ENCODE measurements around the gene RNH1. TPM values are rescaled to one million over a fixed set of nuclear protein-coding genes. Genes with fewer than 3 reads are reported as not detected.
A peak's percentile ranks its signal among the peaks of the same experiment; 100 is the strongest.

Gene RNH1
- total RNA-seq, 1 donor from 2014 or later, result 649 TPM

GRCh38 chr11:452203-452744 lies 54.8 kb downstream of the RNH1 start:
- peaks cover 5 to 18% of the 10 kb centered on the region in 2 donors for H3K36me3 ChIP-seq
- intact Hi-C loops (cut with DNase I), result loop anchor here (5.0 kb wide), 1 partner anchor 245 kb away; the partner anchor contains the start of genes BET1L and RIC8A
- H3K27ac ChIP-seq, result no peak overlapping the region
- no peaks in the 10 kb centered on the region for H3K9me3 ChIP-seq
- H3K4me1 ChIP-seq, result peaks cover 7 to 20% of the 10 kb centered on the region in 2 donors
- TF ChIP-seq, protein P1, sequence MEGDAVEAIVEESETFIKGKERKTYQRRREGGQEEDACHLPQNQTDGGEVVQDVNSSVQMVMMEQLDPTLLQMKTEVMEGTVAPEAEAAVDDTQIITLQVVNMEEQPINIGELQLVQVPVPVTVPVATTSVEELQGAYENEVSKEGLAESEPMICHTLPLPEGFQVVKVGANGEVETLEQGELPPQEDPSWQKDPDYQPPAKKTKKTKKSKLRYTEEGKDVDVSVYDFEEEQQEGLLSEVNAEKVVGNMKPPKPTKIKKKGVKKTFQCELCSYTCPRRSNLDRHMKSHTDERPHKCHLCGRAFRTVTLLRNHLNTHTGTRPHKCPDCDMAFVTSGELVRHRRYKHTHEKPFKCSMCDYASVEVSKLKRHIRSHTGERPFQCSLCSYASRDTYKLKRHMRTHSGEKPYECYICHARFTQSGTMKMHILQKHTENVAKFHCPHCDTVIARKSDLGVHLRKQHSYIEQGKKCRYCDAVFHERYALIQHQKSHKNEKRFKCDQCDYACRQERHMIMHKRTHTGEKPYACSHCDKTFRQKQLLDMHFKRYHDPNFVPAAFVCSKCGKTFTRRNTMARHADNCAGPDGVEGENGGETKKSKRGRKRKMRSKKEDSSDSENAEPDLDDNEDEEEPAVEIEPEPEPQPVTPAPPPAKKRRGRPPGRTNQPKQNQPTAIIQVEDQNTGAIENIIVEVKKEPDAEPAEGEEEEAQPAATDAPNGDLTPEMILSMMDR (IDR thresholded peaks at IDR 0.05), result no peak
- H3K4me3 ChIP-seq, result no peak overlapping the region
- no peaks in the 10 kb centered on the region for H3K27me3 ChIP-seq
- no peak for DNase-seq (ENCODE audit: low spot score in 2 of 2)

DNA sequence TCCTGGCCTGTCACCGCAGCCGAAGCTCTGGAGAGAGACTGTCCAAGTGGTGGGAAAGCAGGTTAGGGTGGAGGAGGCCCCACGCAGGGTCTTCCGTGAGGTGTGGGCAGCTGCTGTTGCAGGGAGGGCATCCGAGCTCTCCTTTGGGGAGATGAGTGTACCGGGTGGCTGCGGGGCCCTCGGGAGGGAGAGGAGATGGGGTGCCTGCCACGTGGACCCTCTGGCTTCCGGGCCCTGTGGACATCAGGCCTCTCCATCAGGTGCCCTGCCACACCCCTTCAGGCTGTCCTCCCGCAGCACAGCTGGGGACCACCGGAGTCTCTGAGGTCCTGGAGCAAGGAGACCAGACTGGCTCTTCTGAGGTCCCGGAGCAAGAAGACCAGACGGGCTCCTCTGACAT lies 55.3 kb downstream of the RNH1 start:
- intact Hi-C loops (cut with DNase I), result loop anchor here (2.0 to 5.0 kb wide), 3 partner anchors 17 to 244 kb away; partner anchors contain the start of genes BET1L and RIC8A

DNA sequence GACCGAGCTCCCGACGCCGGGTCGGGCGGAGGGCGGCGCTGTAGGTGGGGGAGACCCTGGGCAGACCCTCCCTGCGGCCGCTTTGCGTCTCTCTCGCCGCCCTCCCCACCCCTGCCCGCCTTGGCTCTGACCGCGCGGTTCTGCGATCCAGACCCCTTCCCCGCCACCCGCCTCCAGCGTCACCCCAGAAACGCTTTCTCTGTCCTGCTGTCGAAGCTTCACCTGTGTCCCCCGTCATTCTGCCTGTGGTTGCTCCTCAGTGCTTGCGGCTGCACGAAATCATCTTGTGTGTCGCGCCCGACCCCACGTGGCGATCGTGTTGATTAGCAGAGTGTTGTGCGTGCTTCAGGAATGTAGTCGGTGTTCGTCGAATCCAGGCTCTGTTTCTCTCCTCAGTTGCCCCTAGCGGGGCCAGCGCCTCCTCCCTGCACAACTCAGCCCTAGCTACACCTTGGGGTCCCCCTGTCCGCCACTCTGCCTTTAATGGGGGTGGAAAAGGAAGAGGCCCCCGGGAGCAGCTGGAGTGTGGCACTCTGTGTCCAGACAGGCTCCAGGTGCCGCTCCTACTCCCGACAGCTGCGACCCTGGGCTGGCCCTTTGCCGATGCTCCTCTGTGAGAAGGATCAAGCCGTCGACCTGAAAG lies 56.1 kb downstream of the RNH1 start:
- TF ChIP-seq, protein P1 (IDR thresholded peaks at IDR 0.05), result peak in 1 of 3 experiments; percentile 17
- peak; percentile 49 to 83 for DNase-seq (ENCODE audit: low spot score in 2 of 2)
- Histone ChIP-seq H3K4me1 (peaks cover 7 to 20% of the 10 kb centered on the region in 2 donors), H3K4me3 (peak overlapping the region; percentile 94 to 98), H3K36me3 (peaks cover 5 to 18% of the 10 kb centered on the region in 2 donors), H3K9me3 (no peaks in the 10 kb centered on the region), H3K27me3 (no peaks in the 10 kb centered on the region), H3K27ac (peak overlapping the region; percentile 79 to 85)
- intact Hi-C loops (cut with DNase I), result loop anchor here (1.0 to 5.0 kb wide), 6 partner anchors 18 to 244 kb away; partner anchors contain the start of genes BET1L, PSMD13, RIC8A and SIRT3

More for the DNA sequence above, 55.3 kb downstream of the RNH1 start:
- no peaks in the 10 kb centered on the region for H3K27me3 ChIP-seq
- peak overlapping the region; percentile 94 to 98 for H3K4me3 ChIP-seq
- H3K36me3 ChIP-seq, result peaks cover 5 to 18% of the 10 kb centered on the region in 2 donors
- no peaks in the 10 kb centered on the region for H3K9me3 ChIP-seq
- peaks cover 7 to 20% of the 10 kb centered on the region in 2 donors for H3K4me1 ChIP-seq
- H3K27ac ChIP-seq, result no peak overlapping the region
- TF ChIP-seq, protein P1 (IDR thresholded peaks at IDR 0.05), result no peak
- no peak for DNase-seq (ENCODE audit: low spot score in 2 of 2)

DNA sequence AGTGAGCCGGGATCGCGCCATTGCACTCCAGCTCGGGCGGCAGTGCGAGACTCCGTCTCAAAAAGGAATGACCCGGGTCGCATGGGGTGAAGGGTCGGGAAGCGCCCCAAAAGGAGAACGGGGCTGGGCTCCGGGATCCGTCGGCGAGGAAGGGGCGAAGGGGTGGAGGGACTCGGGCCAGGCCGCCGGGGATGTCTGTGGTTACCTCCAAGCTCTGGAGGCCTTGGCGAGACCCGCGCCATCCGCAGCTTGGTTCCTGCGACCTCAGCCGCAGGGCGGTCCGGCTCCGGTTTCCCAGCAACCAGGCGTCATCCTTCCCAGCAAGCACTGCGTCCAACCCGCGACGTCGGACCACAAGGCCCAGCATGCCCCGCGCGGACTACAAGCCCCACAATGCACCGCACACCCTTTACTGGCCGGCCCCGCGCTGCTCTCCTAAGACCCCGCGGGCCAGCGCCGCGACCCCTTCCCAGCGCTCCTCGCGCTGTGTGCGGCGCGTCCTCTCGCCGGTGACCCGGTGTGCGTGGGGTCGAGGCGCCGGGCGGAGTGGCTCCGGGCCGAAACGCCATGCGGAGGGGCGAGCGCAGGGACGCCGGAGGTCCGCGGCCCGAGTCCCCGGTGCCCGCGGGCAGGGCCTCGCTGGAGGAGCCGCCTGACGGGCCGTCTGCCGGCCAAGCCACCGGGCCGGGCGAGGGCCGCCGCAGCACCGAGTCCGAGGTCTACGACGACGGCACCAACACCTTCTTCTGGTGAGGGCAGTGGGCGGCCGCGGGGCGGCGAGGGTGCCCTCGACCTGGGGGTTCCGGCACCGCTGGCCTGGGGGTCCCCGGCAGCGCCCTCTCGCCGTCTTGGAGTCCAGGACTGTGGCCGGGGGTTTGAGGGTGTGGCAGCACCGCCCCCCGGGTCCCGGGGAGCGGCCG lies 56.9 kb downstream of the RNH1 start, which contains the start of gene PTDSS2:
PTDSS2 (plus strand) TSS at position 391 of the 920 bp plus-strand sequence; CDS start at position 568, 177 bp downstream.
- no peaks in the 10 kb centered on the region for H3K9me3 ChIP-seq
- peak within 1 kb of the TSS; percentile 94 to 98 for H3K4me3 ChIP-seq
- no peaks in the 10 kb centered on the region for H3K27me3 ChIP-seq
- TF ChIP-seq, protein P1 (IDR thresholded peaks at IDR 0.05), result no peak
- H3K4me1 ChIP-seq, result peaks cover 7 to 20% of the 10 kb centered on the region in 2 donors
- H3K36me3 ChIP-seq, result peaks cover 5 to 18% of the 10 kb centered on the region in 2 donors
- intact Hi-C loops (cut with DNase I), result loop anchor here (1.0 to 5.0 kb wide), 7 partner anchors 19 to 243 kb away; partner anchors contain the start of genes BET1L, IFITM2, PSMD13 and RIC8A
- H3K27ac ChIP-seq, result peak within 1 kb of the TSS; percentile 79 to 85
- peak; percentile 84 to 98 for DNase-seq (ENCODE audit: low spot score in 2 of 2)
